ENCODE measurements around the gene ATP8B3.

Gene ATP8B3

DNA sequence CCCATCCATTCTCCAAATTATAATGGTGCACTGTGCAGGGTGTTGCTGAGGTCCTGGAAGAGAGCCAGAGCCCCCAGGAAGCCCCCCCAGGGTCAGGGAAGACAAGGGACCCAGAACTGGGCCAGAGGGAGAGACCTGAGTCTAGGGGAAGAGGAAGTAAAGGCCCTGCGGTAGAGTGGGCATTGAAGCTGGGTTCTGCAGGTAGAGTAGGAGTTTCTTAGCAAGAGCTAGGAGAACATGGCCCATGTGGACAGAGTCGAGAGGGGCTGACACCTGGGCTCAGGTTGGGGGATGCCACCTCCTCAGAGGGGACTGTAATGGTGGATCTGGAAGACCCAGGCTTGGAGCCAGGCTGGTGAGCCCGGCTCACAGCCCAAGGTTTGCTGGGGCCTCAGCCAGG, 75.8 kb downstream of the ATP8B3 start:
- no peaks in the 10 kb centered on the region for H3K4me1 ChIP-seq
- H3K9me3 ChIP-seq = no peaks in the 10 kb centered on the region
- H3K4me3 ChIP-seq = no peak overlapping the region
- in situ Hi-C loops (cut with MboI; ENCODE audit: low sequenced_read_pairs) = no loop called here
- DNase-seq (ENCODE audit: low spot score in 2 of 2) = no peak
- H3K36me3 ChIP-seq (replicated peaks) = no peaks in the 10 kb centered on the region
- peaks cover 23% of the 10 kb centered on the region for H3K27me3 ChIP-seq (ENCODE audit: low read depth)

DNA sequence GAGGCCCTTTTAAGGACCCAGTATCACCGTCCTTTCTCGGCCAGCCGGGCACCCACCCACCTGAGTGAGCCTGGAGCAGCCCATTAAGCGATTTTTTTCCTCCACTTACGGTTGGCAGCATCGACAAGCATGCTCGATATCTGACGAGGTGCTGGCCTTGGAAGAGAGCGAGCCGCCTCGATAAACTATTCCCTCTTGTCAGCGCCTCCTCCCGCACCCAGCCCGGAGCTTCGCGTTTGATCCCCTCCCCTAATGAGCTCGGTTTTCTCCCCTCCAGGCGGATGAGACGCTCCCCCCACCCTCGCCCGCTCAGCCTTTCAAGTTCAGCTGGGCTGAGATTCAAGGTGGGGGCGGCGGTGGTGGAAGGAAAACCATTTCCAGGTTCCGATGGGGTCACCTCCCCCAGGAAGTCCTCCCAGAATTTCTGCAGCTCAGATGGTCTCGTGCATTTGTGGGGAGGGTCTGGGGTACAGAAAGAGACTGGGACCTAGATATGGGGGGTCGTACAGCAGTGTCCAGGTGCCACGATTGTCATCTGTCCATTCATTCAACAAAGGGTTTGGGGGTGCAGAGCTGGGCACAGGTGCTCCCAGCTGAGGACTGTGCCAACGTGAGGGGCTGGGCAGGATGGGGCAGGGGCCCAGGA, 77.6 kb downstream of the ATP8B3 start:
- Histone ChIP-seq H3K27me3 (ENCODE audit: low read depth) (peaks cover 21% of the 10 kb centered on the region), H3K4me1 (no peaks in the 10 kb centered on the region), H3K36me3 (replicated peaks) (no peaks in the 10 kb centered on the region), H3K4me3 (no peak overlapping the region), H3K9me3 (no peaks in the 10 kb centered on the region)
- in situ Hi-C loops (cut with MboI; ENCODE audit: low sequenced_read_pairs) = no loop called here
- DNase-seq (ENCODE audit: low spot score in 2 of 2) = no peak

All from HAP-1 (cell line).